NCI-H524 (cell line): ENCODE data around the gene LHFPL6.

ENCODE experiments used
- DNase-seq, 2 experiments: peaks; one replicate each; lab custom pipeline; 2025; lab: John Stamatoyannopoulos, UW

Gene LHFPL6

GRCh38 chr13:39297664-39298171 is 305.3 kb downstream of the LHFPL6 start:
- no peak for DNase-seq

GRCh38 chr13:39297023-39297422 is 306.0 kb downstream of the LHFPL6 start:
- no peak for DNase-seq

GRCh38 chr13:39296193-39296592 is 306.8 kb downstream of the LHFPL6 start:
- DNase-seq = no peak
